ENCODE data around the gene FGGY.

The FGGY gene

GRCh38 chr1:59316497-59317128 lies 19.7 kb downstream of the FGGY start:
- DNase-seq: no peak

GRCh38 chr1:59317343-59317742 lies 20.4 kb downstream of the FGGY start:
- no peak for DNase-seq

- DNase-seq: no peak
These were observed 20.9 kb downstream of the FGGY start for GRCh38 chr1:59317780-59318179.

- no peak for DNase-seq
These were observed 21.5 kb downstream of the FGGY start for GRCh38 chr1:59318271-59318860.

- DNase-seq: no peak
These were observed 25.5 kb downstream of the FGGY start for GRCh38 chr1:59322394-59322793.

- DNase-seq: no peak
These were observed 25.9 kb downstream of the FGGY start for GRCh38 chr1:59322814-59323213.

- no peak for DNase-seq
These were observed 27.0 kb downstream of the FGGY start for GRCh38 chr1:59323879-59324278.

- DNase-seq: no peak
These were observed 31.5 kb downstream of the FGGY start for GRCh38 chr1:59328353-59328752.

GRCh38 chr1:59329412-59330053 lies 32.6 kb downstream of the FGGY start:
- no peak for DNase-seq

GRCh38 chr1:59331686-59332620 lies 35.1 kb downstream of the FGGY start:
- DNase-seq: no peak

- DNase-seq: no peak
These were observed 36.1 kb downstream of the FGGY start for GRCh38 chr1:59332983-59333382.

GRCh38 chr1:59333626-59334277 lies 36.9 kb downstream of the FGGY start:
- DNase-seq: no peak

GRCh38 chr1:59340411-59341307 lies 43.8 kb downstream of the FGGY start:
- no peak for DNase-seq

- no peak for DNase-seq
These were observed 46.1 kb downstream of the FGGY start for GRCh38 chr1:59342801-59343575.

- DNase-seq: no peak
These were observed 46.6 kb downstream of the FGGY start for GRCh38 chr1:59343576-59343840.

- DNase-seq: no peak
These were observed 48.3 kb downstream of the FGGY start for GRCh38 chr1:59345221-59345620.

- no peak for DNase-seq
These were observed 49.5 kb downstream of the FGGY start for GRCh38 chr1:59346429-59346828.

- no peak for DNase-seq
These were observed 52.2 kb downstream of the FGGY start for GRCh38 chr1:59349101-59349500.

GRCh38 chr1:59350521-59350920 lies 53.6 kb downstream of the FGGY start:
- no peak for DNase-seq

- no peak for DNase-seq
These were observed 55.2 kb downstream of the FGGY start for GRCh38 chr1:59352065-59352464.

GRCh38 chr1:59353453-59353852 lies 56.6 kb downstream of the FGGY start:
- DNase-seq: no peak

All from NCI-H1436 treated with DMSO at 0.1 percent for 48 hours (cell line).